ENCODE data around the gene MCOLN1. TPM values are rescaled to one million over a fixed set of nuclear protein-coding genes. Genes with fewer than 3 reads are reported as not detected.

MCOLN1 gene
- total RNA-seq (2021; fragmentation: NEBNext Ultra II Directional; extraction: Animal tissue kit (Norgen Biotek cat#: 25700)) = 15.8 and 19.1 TPM in 2 replicates
- polyA plus RNA-seq (2011; rRNA removed) = 40.0 and 42.8 TPM in 2 replicates
- polyA plus RNA-seq (2011; cell fraction: cytosol; rRNA removed) = 26.0 TPM
- 71.1 TPM for polyA plus RNA-seq (2011; cell fraction: nucleus; rRNA removed)
- polyA plus RNA-seq (2012, experiment 1 of 2) = 16.2 to 22.1 TPM (median 19.4 TPM) in 4 replicates
- polyA plus RNA-seq (2012, experiment 2 of 2) = 24.5 TPM
- 18.1 TPM for polyA plus RNA-seq (2013, experiment 1 of 2)
- polyA plus RNA-seq (2013, experiment 2 of 2) = 18.1 TPM
- 32.4 and 35.1 TPM in 2 replicates for polyA minus RNA-seq (2011; rRNA and poly(A)+ RNA removed)
- 19.8 TPM for polyA minus RNA-seq (2011; cell fraction: cytosol; rRNA and poly(A)+ RNA removed)
- 22.5 TPM for polyA minus RNA-seq (2011; cell fraction: nucleus; rRNA and poly(A)+ RNA removed)
- long read RNA-seq, experiment 1, transcript MCOLN1-201 (14 exons, 2,082 nt) = major isoform, 8 of 11 reads
- long read RNA-seq, experiment 1, partial matches to known transcripts = 2 of 11 reads
- long read RNA-seq, experiment 1, other reads (novel, unspliced or antisense) = 1 of 11 reads
- long read RNA-seq, experiment 2, partial matches to known transcripts = 0 of 1 reads
- long read RNA-seq, experiment 2, other reads (novel, unspliced or antisense) = 0 of 1 reads

- Histone ChIP-seq H4K5ac (ENCODE audit: insufficient read length, low read depth, low read length) (peak within 1 kb of the TSS; percentile 53), H2BK120ac (replicated peaks; ENCODE audit: low read depth, low read length) (peak within 1 kb of the TSS; percentile 82), H2BK15ac (ENCODE audit: low read length) (no peak within 1 kb of the TSS), H3K18ac (ENCODE audit: extremely low read depth, low read length) (peak within 1 kb of the TSS; percentile 64), H2BK12ac (ENCODE audit: low read depth, low read length) (no peak within 1 kb of the TSS; the same call in 1 of the 2 replicates), H3K9me3 (ENCODE audit: insufficient read depth in 2 of 2, low read depth in 1 of 2, low read length in 1 of 2) (no peaks in the 10 kb centered on the region), H4K20me1 (replicated peaks in 1 of 2; ENCODE audit: control insufficient read depth in 1 of 2, insufficient read depth in 2 of 2, low read length in 2 of 2) (peaks cover 0 to 2% of the 10 kb centered on the region in 2 experiments), H2AK5ac (ENCODE audit: low read depth, low read length) (no peak within 1 kb of the TSS), H2AFZ (ENCODE audit: low read length) (no peak within 1 kb of the TSS), H4K91ac (replicated peaks; ENCODE audit: insufficient read length, low read length) (peak within 1 kb of the TSS; percentile 75), H3K4ac (replicated peaks; ENCODE audit: insufficient read length, low read depth, low read length) (peak within 1 kb of the TSS; percentile 10), H3K4me3 (ENCODE audit: extremely low read depth in 1 of 4, insufficient read depth in 2 of 4, low read depth in 3 of 4, low read length in 4 of 4) (peak within 1 kb of the TSS; percentile 48 to 79 (median 72)), H3K14ac (ENCODE audit: insufficient read length) (no peak within 1 kb of the TSS), H3K23ac (ENCODE audit: insufficient read length) (no peak within 1 kb of the TSS), H3K79me2 (ENCODE audit: control insufficient read depth in 1 of 2, insufficient read depth in 2 of 2, low read length in 2 of 2) (peaks cover 0 to 2% of the 10 kb centered on the region in 2 experiments; a peak in 1 of 4 replicates), H4K8ac (ENCODE audit: extremely low read depth, insufficient read depth, low read length) (peak within 1 kb of the TSS; percentile 29; the same call in 1 of the 2 replicates), H3K56ac (replicated peaks; ENCODE audit: insufficient read length, low read depth, low read length) (no peak within 1 kb of the TSS), H3K4me2 (ENCODE audit: insufficient read depth in 1 of 2, low read depth in 2 of 2, low read length in 2 of 2) (peak within 1 kb of the TSS; percentile 85 to 94), H2BK5ac (ENCODE audit: low read depth, low read length) (peak within 1 kb of the TSS; percentile 54; the same call in 1 of the 2 replicates), H3K9ac (replicated peaks in 1 of 4; ENCODE audit: extremely low read depth in 1 of 4, low read depth in 3 of 4, low read length in 3 of 4) (peak within 1 kb of the TSS in 3 of 4 experiments; percentile 25 to 80 (median 44); a peak in 5 of 7 replicates), H3K27me3 (replicated peaks in 1 of 4; ENCODE audit: control insufficient read depth in 3 of 4, extremely low read depth in 1 of 4, insufficient read depth in 3 of 4, low read length in 3 of 4) (no peaks in the 10 kb centered on the region), H3K23me2 (ENCODE audit: low read depth, low read length) (peaks cover 10% of the 10 kb centered on the region; the same call in 1 of the 2 replicates), H3K36me3 (ENCODE audit: control insufficient read depth in 2 of 4, insufficient read depth in 4 of 4, low read length in 3 of 4) (peaks cover 0 to 7% (median 3%) of the 10 kb centered on the region in 4 experiments; a peak in 1 of 8 replicates), H3K27ac (ENCODE audit: low read depth, low read length) (no peak within 1 kb of the TSS), H3K79me1 (ENCODE audit: low read depth, low read length) (peaks cover 5% of the 10 kb centered on the region; the same call in 1 of the 2 replicates), H2BK20ac (ENCODE audit: low read length) (no peak within 1 kb of the TSS), H3K4me1 (replicated peaks in 1 of 4; ENCODE audit: control insufficient read depth in 3 of 4, insufficient read depth in 4 of 4, low read length in 3 of 4) (peaks cover 0 to 5% (median 1%) of the 10 kb centered on the region in 4 experiments; a peak in 1 of 7 replicates)
- POLR2A ChIA-PET (ENCODE audit: partially characterized antibody) = interaction anchor here (0.5 to 7.0 kb wide), 13 partner anchors 10 to 1852 kb away, joined by 3 to 80 read pairs (median 3); partner anchors contain the start of genes PET100, PNPLA6, STXBP2 and XAB2
- CTCF ChIA-PET (ENCODE audit: partially characterized antibody) = interaction anchor here (0.8 to 2.8 kb wide), 10 partner anchors 9 to 339 kb away, joined by 3 to 11 read pairs (median 6); partner anchors contain the start of gene PNPLA6
- WGBS, 2 experiments (ENCODE audit: extremely low coverage in 1 of 2, insufficient coverage in 1 of 2, insufficient read length in 1 of 2, insufficient replicate concordance in 2 of 2, low coverage in 1 of 2, low lambda C conversion rate in 2 of 2, missing lambda C conversion rate in 1 of 2) = 3% methylated on average over 47 of the region's 65 CpGs; no CpG with 5 or more reads in 1 of the 2 experiments
- peak in 1 of 2 experiments; percentile 99 for DNase-seq (ENCODE audit: low read depth in 1 of 2, low spot score in 2 of 2)
- peak; percentile 52 for FAIRE-seq
- TF ChIP-seq KDM1A (IDR thresholded peaks at IDR 0.05; ENCODE audit: borderline replicate concordance, low read length) (no peak), SUZ12 (IDR thresholded peaks at IDR 0.05; ENCODE audit: low read length) (no peak), SIN3A (conservative IDR thresholded peaks at IDR 0.05 in 1 of 2, IDR thresholded peaks at IDR 0.05 in 1 of 2; ENCODE audit: low read depth in 1 of 2, low read length in 2 of 2) (peak; percentile 93 to 99), CTCF (IDR thresholded peaks at IDR 0.05; ENCODE audit: control extremely low read depth in 1 of 3, insufficient read depth in 1 of 3, low read depth in 1 of 3, low read length in 3 of 3) (no peak)
These were observed at the start of gene MCOLN1 for GRCh38 chr19:7522072-7522922. Gene MCOLN1 (plus strand): TSS chr19:7522624. CDS start chr19:7522751, 127 bp downstream.
